Mucosa of descending colon (tissue), 3 donors: Measurements from ENCODE around the gene IRF8. TPM values are rescaled to one million over a fixed set of nuclear protein-coding genes. Genes with fewer than 3 reads are reported as not detected.

ENCODE experiments used
- ATAC-seq: fragments of 200-7000 bp; cut with Tn5 transposase; one replicate; pipeline ENCODE4 v1.9.1; 2020; ENCODE audit warnings: mild to moderate bottlenecking, moderate library complexity
- DNase-seq, 3 donors: peaks; one replicate each; pipeline ENCODE4 v3.0.0-alpha.2; 2020
- H3K36me3 ChIP-seq: fragments of 200-600 bp; one replicate; pipeline ENCODE4 v1.8.0; 2021; ENCODE audit warnings: low read depth, mild to moderate bottlenecking
- H3K4me1 ChIP-seq: fragments of 200-600 bp; one replicate; pipeline ENCODE4 v1.8.0; 2021; ENCODE audit warnings: low read depth, mild to moderate bottlenecking
- H3K4me3 ChIP-seq: fragments of 200-600 bp; one replicate; pipeline ENCODE4 v1.8.0; 2021; ENCODE audit warnings: mild to moderate bottlenecking
- H3K9me3 ChIP-seq: fragments of 200-600 bp; one replicate; pipeline ENCODE4 v1.8.0; 2021; ENCODE audit warnings: mild to moderate bottlenecking
- intact Hi-C, 2 donors: fragments of 100-400 bp; cut with DNase I in 1 of 2; cut with micrococcal nuclease in 1 of 2; formaldehyde crosslinking; loops; one replicate each; pipeline versions ENCODE4 v1.11.0 to v1.11.1; 2022; cut with DNase I, micrococcal nuclease
- total RNA-seq, 3 donors: library from RNA; stranded (reverse); fragmentation: NEBNext Ultra II Directional in 2 of 3; extraction: Animal tissue kit (Norgen Biotek cat#: 25700) in 2 of 3; gene quantifications; one replicate each; pipeline versions ENCODE4 v1.2.1 to v1.2.4, GENCODE V29; 2021 to 2023
- TF ChIP-seq, protein P1 (sequence below): fragments of 200-600 bp; IDR thresholded peaks from one replicate; pipeline ENCODE4 v1.8.0; 2022; ENCODE audit warnings: antibody characterized with exemption, mild to moderate bottlenecking
- donor health status: DM: no; HTN: no; CAD: no; lungs with moderate emphysema.
- donor health status: DM: no; HTN: no; CAD: no.
- donor health status: DM: no; HTN: yes; CAD: no.

IRF8 gene
- total RNA-seq, 3 donors from 2014 or later = 28.8 to 55.8 (median 36.5) TPM

GRCh38 chr16:85863384-85863774 lies 35.6 kb upstream of the IRF8 start:
- Histone ChIP-seq H3K9me3 (no peaks in the 10 kb centered on the region), H3K36me3 (no peaks in the 10 kb centered on the region), H3K4me3 (no peak overlapping the region), H3K4me1 (no peaks in the 10 kb centered on the region)
- TF ChIP-seq, protein P1, sequence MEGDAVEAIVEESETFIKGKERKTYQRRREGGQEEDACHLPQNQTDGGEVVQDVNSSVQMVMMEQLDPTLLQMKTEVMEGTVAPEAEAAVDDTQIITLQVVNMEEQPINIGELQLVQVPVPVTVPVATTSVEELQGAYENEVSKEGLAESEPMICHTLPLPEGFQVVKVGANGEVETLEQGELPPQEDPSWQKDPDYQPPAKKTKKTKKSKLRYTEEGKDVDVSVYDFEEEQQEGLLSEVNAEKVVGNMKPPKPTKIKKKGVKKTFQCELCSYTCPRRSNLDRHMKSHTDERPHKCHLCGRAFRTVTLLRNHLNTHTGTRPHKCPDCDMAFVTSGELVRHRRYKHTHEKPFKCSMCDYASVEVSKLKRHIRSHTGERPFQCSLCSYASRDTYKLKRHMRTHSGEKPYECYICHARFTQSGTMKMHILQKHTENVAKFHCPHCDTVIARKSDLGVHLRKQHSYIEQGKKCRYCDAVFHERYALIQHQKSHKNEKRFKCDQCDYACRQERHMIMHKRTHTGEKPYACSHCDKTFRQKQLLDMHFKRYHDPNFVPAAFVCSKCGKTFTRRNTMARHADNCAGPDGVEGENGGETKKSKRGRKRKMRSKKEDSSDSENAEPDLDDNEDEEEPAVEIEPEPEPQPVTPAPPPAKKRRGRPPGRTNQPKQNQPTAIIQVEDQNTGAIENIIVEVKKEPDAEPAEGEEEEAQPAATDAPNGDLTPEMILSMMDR = no peak
- DNase-seq (no peak), ATAC-seq (no peak)
- intact Hi-C loops = no loop called here

DNA sequence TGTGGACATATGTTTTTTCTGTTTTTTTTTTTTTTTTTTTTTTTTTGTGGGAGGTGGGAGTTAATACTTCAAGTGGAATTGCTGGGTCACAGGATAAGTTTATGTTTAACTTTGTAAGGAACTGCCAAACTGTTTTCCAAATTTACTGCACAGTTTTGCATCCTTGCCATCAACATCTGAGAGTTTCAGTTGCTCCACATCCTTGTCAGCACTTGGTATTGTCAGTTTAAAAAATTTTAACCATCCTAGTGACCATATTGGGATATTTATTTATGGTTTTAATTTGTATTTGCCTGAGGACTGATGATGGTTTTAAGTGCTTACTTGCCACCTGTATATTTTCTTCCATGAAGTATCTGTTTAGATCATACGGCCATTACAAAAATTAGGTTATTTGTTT lies 34.0 kb upstream of the IRF8 start:
- H3K4me1 ChIP-seq = no peaks in the 10 kb centered on the region
- H3K9me3 ChIP-seq = no peaks in the 10 kb centered on the region
- ATAC-seq (no peak), DNase-seq (no peak)
- intact Hi-C loops = no loop called here
- TF ChIP-seq, protein P1 = no peak
- no peak overlapping the region for H3K4me3 ChIP-seq
- H3K36me3 ChIP-seq = no peaks in the 10 kb centered on the region

- no peaks in the 10 kb centered on the region for H3K36me3 ChIP-seq
- intact Hi-C loops = no loop called here
- TF ChIP-seq, protein P1 = no peak
- no peak for ATAC-seq
- H3K4me1 ChIP-seq = no peaks in the 10 kb centered on the region
- no peak overlapping the region for H3K4me3 ChIP-seq
- DNase-seq = no peak
- no peaks in the 10 kb centered on the region for H3K9me3 ChIP-seq
Observed at GRCh38 chr16:85867189-85867588, 31.8 kb upstream of the IRF8 start.

DNA sequence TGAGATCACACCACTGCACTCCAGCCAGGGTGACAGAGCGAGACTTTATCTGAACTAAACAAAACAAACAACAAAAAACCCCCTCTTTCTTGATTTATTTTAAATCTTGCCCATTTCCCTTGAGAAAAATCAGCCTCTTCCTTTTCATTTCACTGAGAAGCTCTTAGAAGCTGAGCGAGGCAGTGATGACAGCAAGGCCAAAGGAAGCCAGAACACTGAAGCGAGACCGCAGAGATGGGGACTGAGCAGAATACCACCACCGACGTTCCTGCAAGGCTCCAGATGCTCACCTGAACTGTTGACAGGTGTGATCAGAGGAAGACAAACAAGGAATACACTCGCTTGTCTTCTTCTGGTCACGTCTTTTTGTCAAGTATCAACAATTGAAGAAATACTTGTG lies 30.5 kb upstream of the IRF8 start:
- TF ChIP-seq, protein P1 = no peak
- Histone ChIP-seq H3K9me3 (no peaks in the 10 kb centered on the region), H3K4me3 (no peak overlapping the region), H3K4me1 (no peaks in the 10 kb centered on the region), H3K36me3 (no peaks in the 10 kb centered on the region)
- intact Hi-C loops = no loop called here
- no peak for ATAC-seq
- DNase-seq = no peak

DNA sequence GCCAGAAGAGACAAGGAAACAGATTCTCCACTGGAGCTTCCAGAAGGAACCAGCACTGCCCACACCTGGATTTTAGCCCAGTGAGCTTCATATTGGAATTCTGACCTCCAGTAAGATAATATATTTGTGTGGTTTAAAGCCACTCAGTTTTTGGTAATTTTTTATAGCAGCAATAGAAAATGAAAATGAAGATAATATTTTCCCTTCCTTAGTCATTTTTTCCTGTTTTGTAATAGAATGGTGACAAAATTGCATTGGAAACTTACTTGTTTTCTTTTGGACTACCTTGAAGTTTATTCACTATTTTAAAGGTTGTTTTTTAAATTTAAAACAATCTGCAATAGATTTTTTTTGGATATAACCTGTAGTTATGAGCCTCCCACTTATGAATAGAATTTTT lies 29.8 kb upstream of the IRF8 start:
- DNase-seq (no peak), ATAC-seq (no peak)
- Histone ChIP-seq H3K36me3 (no peaks in the 10 kb centered on the region), H3K4me1 (no peaks in the 10 kb centered on the region), H3K4me3 (no peak overlapping the region), H3K9me3 (no peaks in the 10 kb centered on the region)
- TF ChIP-seq, protein P1 = no peak
- intact Hi-C loops = no loop called here
